ENCODE data around the gene SLC25A45. TPM values are rescaled to one million over a fixed set of nuclear protein-coding genes. Genes with fewer than 3 reads are reported as not detected.

The SLC25A45 gene
- total and polyA plus RNA-seq, 2 donors (not counting 1 experiment from before 2014, with no cell fraction given): 16.4 to 80.6 TPM

DNA sequence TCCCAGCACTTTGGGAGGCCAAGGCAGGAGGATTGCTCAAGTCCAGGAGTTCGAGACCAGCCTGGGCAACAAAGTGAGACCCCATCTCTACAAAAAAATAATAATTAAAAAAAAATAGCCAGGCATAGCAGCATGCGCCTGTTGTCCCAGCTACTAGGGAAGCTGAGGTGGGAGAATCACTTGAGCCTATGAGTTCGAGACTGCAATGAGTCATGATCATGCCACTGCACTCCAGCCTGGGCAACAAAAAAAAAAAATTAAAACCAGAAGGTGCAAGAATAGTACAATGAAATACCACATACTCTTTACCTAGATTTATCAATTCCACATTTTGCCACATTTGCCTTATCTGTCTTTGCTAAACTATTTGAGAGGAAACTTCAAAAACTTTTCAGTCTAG is 40.6 kb downstream of the SLC25A45 start:
- Histone ChIP-seq H3K36me3 (replicated peaks in 1 of 2; ENCODE audit: control extremely low read depth in 1 of 2, control insufficient read depth in 1 of 2, extremely low read depth in 1 of 2, insufficient read depth in 2 of 2, low read length in 1 of 2) (peaks cover 26 to 79% of the 10 kb centered on the region in 2 experiments), H2AFZ (ENCODE audit: insufficient read depth, low read depth, low read length, poor library complexity, severe bottlenecking) (no peak overlapping the region), H3K27me3 (replicated peaks in 1 of 4; ENCODE audit: control extremely low read depth in 1 of 4, control insufficient read depth in 3 of 4, insufficient read depth in 4 of 4, low read length in 3 of 4) (no peaks in the 10 kb centered on the region), H3K9me3 (ENCODE audit: control extremely low read depth in 1 of 3, control insufficient read depth in 2 of 3, insufficient read depth in 1 of 3, low read length in 2 of 3) (no peaks in the 10 kb centered on the region), H3K4me2 (replicated peaks; ENCODE audit: low read depth, low read length, poor library complexity, severe bottlenecking) (no peak overlapping the region), H3K27ac (ENCODE audit: low read length in 2 of 2) (no peak overlapping the region), H4K20me1 (ENCODE audit: control insufficient read depth, insufficient read depth, low read length, poor library complexity, severe bottlenecking) (peaks cover 64% of the 10 kb centered on the region), H3K9ac (ENCODE audit: low read length) (no peak overlapping the region), H3K79me2 (ENCODE audit: control insufficient read depth, insufficient read depth, low read length) (peaks cover 48% of the 10 kb centered on the region), H3K4me3 (ENCODE audit: control extremely low read depth in 1 of 5, extremely low read depth in 1 of 5, insufficient read depth in 1 of 5, low read depth in 2 of 5, low read length in 4 of 5) (no peak overlapping the region), H3K4me1 (ENCODE audit: control insufficient read depth in 2 of 2, insufficient read depth in 2 of 2, low read length in 2 of 2) (no peaks in the 10 kb centered on the region)
- TF ChIP-seq CTCF (IDR thresholded peaks at IDR 0.05) (no peak), EZH2 (IDR thresholded peaks at IDR 0.05; ENCODE audit: borderline replicate concordance, insufficient read depth, low read depth, low read length, poor library complexity, severe bottlenecking) (no peak)
- CTCF ChIA-PET: interaction anchor here (1.1 to 2.2 kb wide), 2 partner anchors 12 to 20 kb away, joined by 3 to 9 read pairs; no protein-coding TSS in a partner anchor
- H3K27ac Mint-ChIP-seq: no peak overlapping the region
- peaks cover 18% of the 10 kb centered on the region for H3K4me1 Mint-ChIP-seq
- intact Hi-C loops (cut with micrococcal nuclease): no loop called here
- H3K27me3 Mint-ChIP-seq: no peaks in the 10 kb centered on the region
- POLR2A ChIA-PET: no interaction called here
- DNase-seq: no peak
- no peak overlapping the region for H3K4me3 Mint-ChIP-seq
- no peak for ATAC-seq (ENCODE audit: low read depth)
- no peaks in the 10 kb centered on the region for H3K9me3 Mint-ChIP-seq (ENCODE audit: insufficient read depth)
- 100% methylated on average over 1 of the region's 3 CpGs for WGBS (ENCODE audit: insufficient coverage)

DNA sequence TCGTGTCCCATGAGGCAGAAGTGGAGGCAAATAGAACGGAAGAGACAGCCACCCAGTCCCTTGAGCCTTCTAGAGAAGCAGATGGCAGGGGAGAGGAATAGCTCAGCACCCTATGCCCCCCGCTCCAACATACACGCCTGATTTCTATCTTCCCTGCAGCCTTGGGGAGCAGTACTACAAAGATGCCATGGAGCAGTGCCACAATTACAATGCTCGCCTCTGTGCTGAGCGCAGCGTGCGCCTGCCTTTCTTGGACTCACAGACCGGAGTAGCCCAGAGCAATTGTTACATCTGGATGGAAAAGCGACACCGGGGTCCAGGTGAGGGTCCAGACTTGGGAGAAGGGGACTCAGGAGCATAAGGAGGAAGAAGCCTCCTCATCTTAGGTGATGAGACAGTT is 42.2 kb downstream of the SLC25A45 start:
- H3K79me2 ChIP-seq (ENCODE audit: control insufficient read depth, insufficient read depth, low read length): peaks cover 64% of the 10 kb centered on the region
- H4K20me1 ChIP-seq (ENCODE audit: control insufficient read depth, insufficient read depth, low read length, poor library complexity, severe bottlenecking): peaks cover 77% of the 10 kb centered on the region
- Mint-ChIP-seq H3K27ac (no peak overlapping the region), H3K4me3 (no peak overlapping the region), H3K27me3 (no peaks in the 10 kb centered on the region), H3K4me1 (peaks cover 24% of the 10 kb centered on the region), H3K9me3 (ENCODE audit: insufficient read depth) (no peaks in the 10 kb centered on the region)
- 97% methylated on average over 8 of the region's 11 CpGs for whole genome bisulfite sequencing (ENCODE audit: insufficient coverage)
- H3K9me3 ChIP-seq (ENCODE audit: control extremely low read depth in 1 of 3, control insufficient read depth in 2 of 3, insufficient read depth in 1 of 3, low read length in 2 of 3): no peaks in the 10 kb centered on the region
- ATAC-seq (ENCODE audit: low read depth): no peak
- no peak overlapping the region for H2AFZ ChIP-seq (ENCODE audit: insufficient read depth, low read depth, low read length, poor library complexity, severe bottlenecking)
- CTCF ChIA-PET: interaction anchor here (2.2 kb wide), 1 partner anchor 11 kb away, joined by 9 read pairs; no protein-coding TSS in a partner anchor
- intact Hi-C loops (cut with micrococcal nuclease): no loop called here
- peaks cover 4% of the 10 kb centered on the region in 2 donors for H3K4me1 ChIP-seq (ENCODE audit: control insufficient read depth in 2 of 2, insufficient read depth in 2 of 2, low read length in 2 of 2)
- no peak overlapping the region for H3K9ac ChIP-seq (ENCODE audit: low read length)
- no peaks in the 10 kb centered on the region for H3K27me3 ChIP-seq (replicated peaks in 1 of 4; ENCODE audit: control extremely low read depth in 1 of 4, control insufficient read depth in 3 of 4, insufficient read depth in 4 of 4, low read length in 3 of 4)
- no peak for DNase-seq
- no peak overlapping the region for H3K4me3 ChIP-seq (ENCODE audit: control extremely low read depth in 1 of 5, extremely low read depth in 1 of 5, insufficient read depth in 1 of 5, low read depth in 2 of 5, low read length in 4 of 5)
- POLR2A ChIA-PET: no interaction called here
- H3K27ac ChIP-seq (ENCODE audit: low read length in 2 of 2): no peak overlapping the region
- H3K36me3 ChIP-seq (replicated peaks in 1 of 2; ENCODE audit: control extremely low read depth in 1 of 2, control insufficient read depth in 1 of 2, extremely low read depth in 1 of 2, insufficient read depth in 2 of 2, low read length in 1 of 2): peaks cover 22 to 66% of the 10 kb centered on the region in 2 experiments
- H3K4me2 ChIP-seq (replicated peaks; ENCODE audit: low read depth, low read length, poor library complexity, severe bottlenecking): no peak overlapping the region
- TF ChIP-seq CTCF (IDR thresholded peaks at IDR 0.05) (no peak), EZH2 (IDR thresholded peaks at IDR 0.05; ENCODE audit: borderline replicate concordance, insufficient read depth, low read depth, low read length, poor library complexity, severe bottlenecking) (no peak)

All from B cell (primary cell).